ENCODE data around the gene PRKN.
"Not testable (repeated sequence)": the region's sequence is repeated elsewhere in the genome, so short reads cannot be mapped to it uniquely, and the experiment has no call there.

Gene PRKN

GRCh38 chr6:162710936-162711335 lies 16.6 kb downstream of the PRKN start:
- no peak for DNase-seq (ENCODE audit: low spot score)

GRCh38 chr6:162710419-162710818 lies 17.1 kb downstream of the PRKN start:
- DNase-seq (ENCODE audit: low spot score): no peak

DNA sequence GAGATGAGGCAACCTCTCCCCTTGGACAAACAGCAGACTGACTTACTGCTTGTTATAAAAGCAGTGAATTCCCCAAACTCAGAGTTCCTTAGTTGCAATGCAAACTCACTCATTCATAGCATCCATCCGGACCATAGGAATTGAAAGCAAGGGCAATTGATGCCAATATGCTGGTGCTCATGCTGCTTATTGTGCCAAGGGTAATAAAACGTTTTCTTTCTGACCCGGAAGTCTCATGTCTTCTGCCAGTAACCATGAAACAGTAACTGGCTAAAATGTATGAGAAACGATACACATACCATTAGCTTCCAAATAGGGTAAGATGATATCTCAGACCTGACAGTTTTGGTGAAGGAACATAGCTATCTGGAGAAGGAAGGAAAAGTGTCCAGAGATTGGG lies 18.1 kb downstream of the PRKN start:
- no peak for DNase-seq (ENCODE audit: low spot score)

- DNase-seq (ENCODE audit: low spot score): no peak
Measured at GRCh38 chr6:162708971-162709370, 18.6 kb downstream of the PRKN start.

DNA sequence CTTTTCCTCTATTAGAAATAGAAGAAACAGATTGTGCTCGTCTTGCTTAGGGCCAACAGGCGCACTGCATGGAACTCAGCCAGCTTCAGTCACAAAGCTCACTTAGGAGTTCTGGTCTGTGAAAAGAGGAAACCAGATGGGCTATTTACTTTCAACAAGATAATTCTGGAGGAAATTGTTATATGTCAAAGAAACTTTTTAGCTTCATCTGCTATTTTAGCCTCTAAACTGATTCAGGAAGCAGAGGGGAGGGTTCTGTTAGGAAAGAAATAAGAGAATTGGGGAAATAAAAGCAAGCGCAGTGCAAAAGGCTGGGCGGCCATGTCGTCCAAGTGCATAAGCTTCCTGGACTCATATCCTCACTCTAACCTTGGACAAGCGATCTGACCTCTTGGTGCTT lies 21.3 kb downstream of the PRKN start:
- no peak for DNase-seq (ENCODE audit: low spot score)

DNA sequence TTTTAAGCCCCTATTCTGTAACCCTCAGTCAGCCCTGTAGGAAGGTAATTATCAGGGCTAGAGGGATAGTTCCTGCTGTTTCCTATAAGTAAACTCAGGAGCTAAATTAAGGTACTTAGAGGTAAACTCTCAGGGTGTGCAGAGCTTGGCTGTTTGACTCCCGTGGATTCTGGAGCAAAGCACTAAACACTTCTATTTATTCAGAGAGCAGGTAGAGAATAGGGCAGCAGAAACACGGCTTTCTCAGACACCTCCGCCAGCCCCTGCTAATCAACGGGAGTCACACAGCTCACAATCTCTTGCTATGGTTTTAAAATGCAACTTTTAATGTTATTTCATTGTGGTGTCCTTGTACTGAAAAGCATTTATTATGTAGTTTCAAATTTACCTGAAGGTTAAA lies 21.8 kb downstream of the PRKN start:
- DNase-seq (ENCODE audit: low spot score): no peak

DNA sequence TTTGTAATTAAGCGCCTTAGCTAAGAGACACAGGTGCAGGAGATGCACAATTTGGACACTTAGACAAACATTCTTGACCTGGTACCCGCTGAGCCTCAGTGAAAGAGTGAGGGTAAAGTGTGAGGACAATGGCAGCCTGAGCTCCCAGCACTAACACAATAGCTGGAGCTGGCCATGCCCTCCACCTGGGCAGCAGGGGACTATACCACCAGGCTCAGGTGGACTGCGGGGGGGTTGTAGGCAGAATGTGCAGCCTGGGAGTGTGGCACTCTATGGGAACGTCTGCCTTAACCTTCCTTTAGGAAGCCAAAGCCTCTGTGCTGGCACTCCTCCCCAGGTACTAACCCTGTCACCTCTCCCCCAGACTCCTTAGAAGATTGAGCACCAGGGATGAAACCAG lies 23.6 kb downstream of the PRKN start:
- no peak for DNase-seq (ENCODE audit: low spot score)

DNA sequence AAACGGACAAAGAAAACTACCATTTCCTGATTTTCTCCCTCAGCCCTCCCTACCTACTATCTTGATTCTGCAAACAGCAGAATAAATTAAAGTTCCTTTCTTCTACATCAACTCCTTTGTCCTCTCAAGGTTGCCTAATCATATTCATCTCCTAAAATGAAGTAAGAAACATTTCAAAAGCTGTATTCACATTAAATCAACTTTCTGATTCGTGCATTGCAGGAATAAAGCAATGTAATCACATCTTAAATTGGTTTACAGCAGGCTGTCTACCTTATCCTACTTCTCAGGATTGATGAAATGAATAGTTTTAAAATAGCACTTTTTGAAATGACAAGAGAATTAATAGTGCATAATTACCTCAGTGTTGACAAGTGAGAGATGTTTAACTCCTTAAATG lies 25.1 kb downstream of the PRKN start:
- no peak for DNase-seq (ENCODE audit: low spot score)

GRCh38 chr6:162701551-162701950 lies 26.0 kb downstream of the PRKN start:
- DNase-seq (ENCODE audit: low spot score): no peak

DNA sequence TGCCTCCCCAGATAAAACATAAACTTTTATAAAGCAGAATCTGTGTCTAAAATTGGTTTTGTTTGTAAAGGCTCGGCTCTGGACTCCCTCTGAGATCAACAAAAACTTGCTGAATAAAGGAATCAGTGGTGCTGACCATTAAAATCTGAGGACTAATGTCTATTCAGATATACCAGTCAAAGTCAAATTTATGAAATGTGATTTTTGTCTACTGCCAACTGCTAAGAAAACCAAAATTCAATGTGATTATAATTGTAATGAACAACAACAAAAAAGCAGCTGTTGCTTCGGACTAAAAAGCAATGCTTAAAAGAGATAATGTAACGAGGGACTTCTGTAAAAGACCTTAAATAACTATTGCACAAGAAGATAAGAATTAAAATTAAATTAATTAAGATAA lies 26.6 kb downstream of the PRKN start:
- no peak for DNase-seq (ENCODE audit: low spot score)

DNA sequence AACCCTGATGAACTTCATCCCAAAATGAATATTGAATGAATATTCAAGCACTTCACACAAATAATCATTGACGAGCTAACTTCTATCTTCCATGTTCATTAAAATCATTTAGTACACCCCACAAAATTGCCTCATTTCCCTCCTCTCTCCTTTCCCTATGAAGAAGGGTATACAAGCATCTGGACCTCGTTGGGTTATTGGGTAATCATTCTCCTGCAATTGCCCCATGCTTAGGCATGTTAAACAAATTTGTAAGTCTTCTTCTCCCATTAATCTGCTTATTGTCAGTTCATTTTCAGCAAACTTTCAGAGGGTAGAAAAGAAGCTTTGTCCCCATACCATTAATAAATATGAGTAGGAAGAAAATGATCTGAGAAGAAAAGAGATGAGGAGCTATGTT lies 27.6 kb downstream of the PRKN start:
- DNase-seq (ENCODE audit: low spot score): no peak

DNA sequence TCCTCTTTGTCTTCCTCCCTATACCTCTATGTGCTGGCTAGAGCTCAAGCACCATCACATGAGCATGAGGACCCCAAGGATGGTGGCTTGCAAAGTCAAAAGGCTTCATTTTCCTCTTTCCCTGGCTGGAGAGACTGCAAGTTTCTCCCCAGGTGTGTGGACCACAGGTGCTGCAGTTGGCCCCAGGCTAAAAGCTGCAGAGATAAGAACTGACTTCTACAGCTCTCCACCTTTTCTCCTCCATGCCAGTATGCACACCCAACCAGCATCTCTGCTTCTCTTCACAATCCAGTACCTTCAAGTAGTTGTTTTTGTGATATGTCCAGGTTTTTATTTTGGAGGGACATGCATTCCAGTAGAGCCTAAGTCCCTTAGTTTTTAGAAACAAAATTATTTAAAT lies 29.1 kb downstream of the PRKN start:
- no peak for DNase-seq (ENCODE audit: low spot score)

GRCh38 chr6:162697872-162698403 lies 29.6 kb downstream of the PRKN start:
- no peak for DNase-seq (ENCODE audit: low spot score)

DNA sequence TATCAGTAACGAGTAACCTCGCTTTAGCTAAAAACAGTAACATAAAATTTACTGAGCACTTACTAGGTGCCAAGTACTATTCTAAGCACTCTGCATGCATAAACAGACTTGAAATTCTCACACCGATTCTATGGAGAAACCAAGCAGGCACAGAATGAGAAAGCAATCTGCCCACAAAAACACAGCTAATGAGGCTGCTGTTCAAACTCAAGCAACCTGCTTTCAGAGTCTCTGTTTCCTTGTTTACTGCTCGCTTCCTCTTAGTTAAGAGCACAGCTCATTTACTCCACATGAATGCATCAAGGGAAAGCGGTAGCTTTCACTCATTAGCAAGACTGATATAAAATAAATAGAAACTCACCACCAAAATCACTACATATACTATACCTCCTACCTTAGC lies 37.4 kb downstream of the PRKN start:
- DNase-seq (ENCODE audit: low spot score): no peak

GRCh38 chr6:162688751-162689345 lies 38.7 kb downstream of the PRKN start:
- no peak for DNase-seq (ENCODE audit: low spot score)

DNA sequence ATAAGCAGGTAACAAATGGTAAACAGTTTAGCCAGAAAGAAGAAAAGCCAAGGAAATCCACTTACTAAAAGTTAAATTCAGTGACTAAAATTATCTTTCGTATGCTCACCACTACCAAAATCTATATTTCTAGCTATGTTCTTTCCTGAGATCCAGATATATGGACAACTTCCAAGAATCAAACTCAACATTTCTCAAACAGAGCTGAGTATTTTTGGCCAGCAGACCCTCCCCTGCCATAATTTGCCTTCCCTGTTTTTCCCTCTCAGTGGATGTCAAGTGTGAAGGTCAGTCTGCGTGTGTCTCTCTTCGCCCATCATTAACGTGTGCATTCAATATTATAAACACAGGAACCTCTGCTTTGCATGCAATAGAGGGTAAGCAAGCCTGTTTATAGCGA lies 42.0 kb downstream of the PRKN start:
- no peak for DNase-seq (ENCODE audit: low spot score)

DNA sequence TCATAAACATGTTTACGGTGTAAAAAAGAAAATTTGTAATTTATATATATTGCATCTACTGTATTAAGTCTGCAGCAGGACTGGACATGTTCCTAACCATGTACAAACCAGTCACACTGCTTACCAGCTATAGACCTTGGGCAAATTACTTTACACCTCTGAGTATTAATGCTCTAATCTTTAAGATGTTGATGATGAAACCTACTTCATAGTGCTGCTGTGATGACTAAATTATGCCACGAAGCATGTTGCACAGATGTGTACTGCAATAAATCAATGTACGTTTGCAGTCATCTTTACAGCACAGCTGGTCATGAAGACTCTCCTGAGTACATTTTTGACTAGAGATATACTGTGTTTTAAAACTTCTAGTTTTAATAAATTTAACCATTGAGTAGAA lies 42.6 kb downstream of the PRKN start:
- DNase-seq (ENCODE audit: low spot score): no peak

GRCh38 chr6:162684052-162684451 lies 43.5 kb downstream of the PRKN start:
- no peak for DNase-seq (ENCODE audit: low spot score)

GRCh38 chr6:162683135-162683534 lies 44.4 kb downstream of the PRKN start:
- DNase-seq (ENCODE audit: low spot score): no peak

- no peak for DNase-seq (ENCODE audit: low spot score)
Measured at GRCh38 chr6:162681447-162681846, 46.1 kb downstream of the PRKN start.

DNA sequence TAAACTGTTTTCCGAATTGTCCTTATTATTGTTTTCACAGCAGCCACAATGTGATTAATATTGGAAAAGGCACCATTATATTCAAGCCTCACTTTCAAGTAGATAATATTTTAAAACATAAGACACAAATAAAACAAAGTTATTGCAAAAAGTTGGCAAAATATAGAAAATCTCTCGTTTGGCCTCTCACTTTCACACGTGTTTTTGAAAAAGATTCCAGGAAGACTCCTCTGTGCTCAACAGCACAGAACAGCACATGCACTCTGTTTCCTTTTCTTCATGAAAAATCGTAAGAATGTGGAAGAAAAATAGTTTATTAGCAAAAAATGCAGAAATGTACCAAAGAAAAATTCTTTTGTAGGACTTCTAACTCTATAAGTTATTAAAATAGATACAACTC lies 46.7 kb downstream of the PRKN start:
- no peak for DNase-seq (ENCODE audit: low spot score)

- no peak for DNase-seq (ENCODE audit: low spot score)
Measured at GRCh38 chr6:162680367-162680766, 47.2 kb downstream of the PRKN start.

DNA sequence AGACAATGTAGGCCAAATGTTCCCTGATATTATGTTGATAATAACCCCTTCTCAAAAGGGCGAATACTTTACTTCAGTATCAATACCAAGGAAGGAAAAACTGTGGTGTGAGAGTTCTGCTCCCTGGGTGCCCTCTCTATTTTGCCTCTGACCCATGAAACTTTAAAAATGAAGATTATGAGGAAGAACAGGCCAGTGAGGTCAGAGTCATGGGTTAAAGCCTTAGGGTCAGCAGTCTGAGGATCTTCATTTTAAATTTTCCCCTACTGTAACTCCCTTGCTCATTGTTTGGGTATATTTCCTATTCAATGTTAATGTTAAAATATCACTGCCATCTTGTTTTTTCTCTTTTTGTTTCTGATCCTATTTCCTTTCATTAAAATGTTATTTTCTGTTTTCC lies 47.9 kb downstream of the PRKN start:
- DNase-seq (ENCODE audit: low spot score): no peak

GRCh38 chr6:162678896-162679295 lies 48.7 kb downstream of the PRKN start:
- not testable (repeated sequence) for DNase-seq (ENCODE audit: low spot score)

DNA sequence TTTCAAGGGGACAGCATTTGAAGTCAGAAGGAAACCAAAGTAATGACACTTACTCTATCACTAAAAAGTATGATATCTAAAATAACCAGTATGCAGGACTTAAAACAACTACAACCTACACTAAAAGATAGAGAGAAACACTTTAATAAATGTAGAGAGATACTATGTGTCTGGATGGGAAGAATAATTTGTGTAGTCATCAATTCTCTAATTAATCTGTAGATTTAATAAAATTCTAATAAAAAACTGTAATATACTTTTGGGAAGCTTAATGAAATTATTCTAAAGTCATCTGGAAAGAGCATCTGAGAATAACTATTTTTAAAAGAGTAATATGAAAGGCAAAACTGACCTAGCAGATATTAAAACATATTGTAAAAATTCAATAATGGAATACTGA lies 52.1 kb downstream of the PRKN start:
- no peak for DNase-seq (ENCODE audit: low spot score)
